Colonic mucosa (tissue), 4 donors: ENCODE data around the gene PDK3. TPM values are rescaled to one million over a fixed set of nuclear protein-coding genes. Genes with fewer than 3 reads are reported as not detected.

Experiments used
- DNase-seq: peaks from one replicate; pipeline ENCODE4 v3.0.0-alpha.2; 2020
- H3K27ac ChIP-seq: fragments of 200-600 bp; one replicate; pipeline ENCODE4 v1.8.0; 2021
- H3K27me3 ChIP-seq: fragments of 200-600 bp; one replicate; pipeline ENCODE4 v1.8.0; 2021
- H3K36me3 ChIP-seq: fragments of 200-600 bp; one replicate; pipeline ENCODE4 v1.8.0; 2021
- H3K4me1 ChIP-seq: fragments of 200-600 bp; one replicate; pipeline ENCODE4 v1.8.0; 2021; ENCODE audit warnings: mild to moderate bottlenecking
- H3K4me3 ChIP-seq: fragments of 200-600 bp; one replicate; pipeline ENCODE4 v1.8.0; 2021
- H3K9ac ChIP-seq, 2 donors: one replicate each; pipeline ENCODE4 v1.7.0; 2013; ENCODE audit warnings: control low read depth in 2 of 2, low read depth in 2 of 2, low read length in 2 of 2
- H3K9me3 ChIP-seq: fragments of 200-600 bp; one replicate; pipeline ENCODE4 v1.8.0; 2021
- CTCF ChIP-seq: fragments of 200-600 bp; IDR thresholded peaks from one replicate; pipeline ENCODE4 v1.8.0; 2022; ENCODE audit warnings: antibody characterized with exemption, mild to moderate bottlenecking
- intact Hi-C: fragments of 100-400 bp; cut with DNase I; formaldehyde crosslinking; loops from one replicate; pipeline ENCODE4 v1.14.1; 2022
- total RNA-seq, 2 donors: library from RNA; stranded (reverse); fragmentation: NEBNext Ultra II Directional in 1 of 2; extraction: Animal tissue kit (Norgen Biotek cat#: 25700) in 1 of 2; gene quantifications; one replicate each; pipeline ENCODE4 v1.2.1, GENCODE V29; 2021
- donor health status: healthy.
- donor health status: DM: no; HTN: no; CAD: no.
- donor health status: DM: no; HTN: no; CAD: no.

The PDK3 gene
- total RNA-seq, 2 donors from 2014 or later: 18.5 to 37.7 TPM

GRCh38 chrX:24547961-24548360, 82.9 kb downstream of the PDK3 start:
- Histone ChIP-seq H3K9ac (no peak overlapping the region), H3K4me1 (no peaks in the 10 kb centered on the region), H3K27me3 (no peaks in the 10 kb centered on the region), H3K36me3 (no peaks in the 10 kb centered on the region), H3K27ac (no peak overlapping the region), H3K9me3 (no peaks in the 10 kb centered on the region), H3K4me3 (no peak overlapping the region)
- intact Hi-C loops: no loop called here
- TF ChIP-seq CTCF: no peak
- no peak for DNase-seq

GRCh38 chrX:24550166-24550565, 85.1 kb downstream of the PDK3 start:
- H3K4me1 ChIP-seq: no peaks in the 10 kb centered on the region
- no peak overlapping the region for H3K27ac ChIP-seq
- H3K36me3 ChIP-seq: no peaks in the 10 kb centered on the region
- H3K9ac ChIP-seq: no peak overlapping the region
- DNase-seq: no peak
- TF ChIP-seq CTCF: no peak
- intact Hi-C loops: no loop called here
- no peaks in the 10 kb centered on the region for H3K27me3 ChIP-seq
- no peak overlapping the region for H3K4me3 ChIP-seq
- no peaks in the 10 kb centered on the region for H3K9me3 ChIP-seq

DNA sequence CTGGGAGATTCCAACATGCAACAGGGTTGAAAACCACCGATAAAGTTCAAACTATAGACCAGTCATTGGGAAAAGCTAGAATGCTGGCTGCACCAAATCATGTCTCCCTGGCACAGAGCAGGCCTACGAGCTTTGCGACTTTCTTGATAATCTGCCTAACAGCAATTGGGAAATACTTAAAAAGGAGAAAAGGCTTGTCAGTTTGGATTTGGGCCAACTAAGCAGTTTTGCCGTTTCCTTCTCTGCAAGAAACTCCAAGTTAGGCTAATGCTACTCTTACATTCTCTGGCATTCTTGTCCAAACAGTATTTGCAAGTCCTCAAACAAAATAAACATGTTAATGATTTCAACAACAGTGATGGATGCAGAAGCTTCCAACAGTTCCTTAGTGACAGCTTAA, 87.9 kb downstream of the PDK3 start:
- H3K9me3 ChIP-seq: no peaks in the 10 kb centered on the region
- no peaks in the 10 kb centered on the region for H3K27me3 ChIP-seq
- H3K27ac ChIP-seq: no peak overlapping the region
- H3K4me1 ChIP-seq: no peaks in the 10 kb centered on the region
- no peak for TF ChIP-seq CTCF
- H3K9ac ChIP-seq: no peak overlapping the region
- intact Hi-C loops: no loop called here
- no peak for DNase-seq
- no peaks in the 10 kb centered on the region for H3K36me3 ChIP-seq
- H3K4me3 ChIP-seq: no peak overlapping the region

DNA sequence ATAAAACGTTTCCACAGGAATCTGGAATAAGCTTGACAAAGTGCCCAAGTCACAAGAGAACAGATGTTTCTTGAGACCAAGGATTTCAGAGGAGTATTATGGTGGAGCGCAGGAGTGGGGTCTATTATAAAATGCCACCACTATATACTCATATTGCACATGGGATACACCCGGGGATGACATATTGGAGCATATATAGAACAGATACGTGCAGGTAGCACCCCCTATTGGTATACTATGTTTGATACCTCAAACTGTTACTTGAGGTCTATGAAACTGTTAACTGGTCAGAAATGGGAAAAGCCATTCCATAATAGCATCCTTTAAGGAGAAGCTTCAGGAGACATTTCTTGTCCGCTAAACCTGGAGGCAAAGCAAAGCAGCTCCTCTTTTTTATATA, 96.0 kb downstream of the PDK3 start:
- no peak for TF ChIP-seq CTCF
- intact Hi-C loops: no loop called here
- H3K9me3 ChIP-seq: no peaks in the 10 kb centered on the region
- no peaks in the 10 kb centered on the region for H3K27me3 ChIP-seq
- DNase-seq: no peak
- no peaks in the 10 kb centered on the region for H3K36me3 ChIP-seq
- H3K4me3 ChIP-seq: no peak overlapping the region
- H3K27ac ChIP-seq: no peak overlapping the region
- no peak overlapping the region for H3K9ac ChIP-seq
- no peaks in the 10 kb centered on the region for H3K4me1 ChIP-seq

- intact Hi-C loops: no loop called here
- DNase-seq: no peak
- Histone ChIP-seq H3K4me3 (no peak overlapping the region), H3K27ac (no peak overlapping the region), H3K4me1 (no peaks in the 10 kb centered on the region), H3K27me3 (no peaks in the 10 kb centered on the region), H3K36me3 (no peaks in the 10 kb centered on the region), H3K9me3 (no peaks in the 10 kb centered on the region), H3K9ac (no peak overlapping the region)
- TF ChIP-seq CTCF: no peak
Measured at GRCh38 chrX:24563291-24564010, 98.4 kb downstream of the PDK3 start.
